ENCODE data around the gene CRYBG1. TPM values are rescaled to one million over a fixed set of nuclear protein-coding genes. Genes with fewer than 3 reads are reported as not detected.
A peak's percentile ranks its signal among the peaks of the same experiment; 100 is the strongest.

The CRYBG1 gene
- polyA plus RNA-seq, 1 donor (not counting 4 experiments of a cell fraction or from before 2014, with no cell fraction given): 54.7 TPM

GRCh38 chr6:106525882-106526275 is 165.4 kb downstream of the CRYBG1 start:
- peaks cover 59% of the 10 kb centered on the region for H3K4me1 ChIP-seq (ENCODE audit: control insufficient read depth, extremely low read depth, insufficient read depth, low read length)

GRCh38 chr6:106527117-106527516 is 166.6 kb downstream of the CRYBG1 start:
- H4K20me1 ChIP-seq (ENCODE audit: control insufficient read depth, extremely low read depth, insufficient read depth, low read length): no peaks in the 10 kb centered on the region
- dilution Hi-C loops (cut with MboI; ENCODE audit: extremely low pct_ligation_motif_present, low sequenced_read_pairs): no loop called here
- H3K9me1 ChIP-seq (ENCODE audit: control insufficient read depth, extremely low read depth, insufficient read depth, low read length): no peaks in the 10 kb centered on the region
- peak overlapping the region; percentile 20 to 74 (median 64) for H3K4me3 ChIP-seq (ENCODE audit: control insufficient read depth in 2 of 3, extremely low read depth in 1 of 3, insufficient read depth in 2 of 3, low read depth in 1 of 3, low read length in 3 of 3)
- H2AFZ ChIP-seq (ENCODE audit: control insufficient read depth, low read length): no peak overlapping the region
- TF ChIP-seq EZH2 (IDR thresholded peaks at IDR 0.05; ENCODE audit: low read length) (no peak), CTCF (optimal IDR thresholded peaks at IDR 0.05 in 1 of 3, IDR thresholded peaks at IDR 0.05 in 1 of 3, conservative IDR thresholded peaks at IDR 0.05 in 1 of 3; ENCODE audit: extremely low read depth in 1 of 3, insufficient read depth in 2 of 3, low read length in 3 of 3) (no peak)
- peaks cover 3 to 14% of the 10 kb centered on the region in 2 experiments for H3K36me3 ChIP-seq (ENCODE audit: control insufficient read depth in 2 of 2, extremely low read depth in 1 of 2, insufficient read depth in 2 of 2, low read length in 2 of 2)
- H3K27ac ChIP-seq (ENCODE audit: control insufficient read depth, insufficient read depth, low read length): peak overlapping the region; percentile 99
- no peak for DNase-seq (ENCODE audit: low read depth, low spot score)
- H3K4me1 ChIP-seq (ENCODE audit: control insufficient read depth, extremely low read depth, insufficient read depth, low read length): peaks cover 57% of the 10 kb centered on the region
- no peak for FAIRE-seq
- no peaks in the 10 kb centered on the region for H3K9me3 ChIP-seq (ENCODE audit: control insufficient read depth, low read depth, low read length)
- peak overlapping the region; percentile 92 for H3K4me2 ChIP-seq (ENCODE audit: control insufficient read depth, extremely low read depth, insufficient read depth, low read depth, low read length)
- no peaks in the 10 kb centered on the region for H3K27me3 ChIP-seq (ENCODE audit: control insufficient read depth, extremely low read depth, insufficient read depth, low read length)
- H3K9ac ChIP-seq (ENCODE audit: control insufficient read depth, extremely low read depth, insufficient read depth, low read length): peak overlapping the region; percentile 75
- peaks cover 50% of the 10 kb centered on the region for H3K79me2 ChIP-seq (ENCODE audit: control insufficient read depth, insufficient read depth, low read length)

More at GRCh38 chr6:106525882-106526275, 165.4 kb downstream of the CRYBG1 start:
- no peak for DNase-seq (ENCODE audit: low read depth, low spot score)
- no peak for TF ChIP-seq EZH2 (IDR thresholded peaks at IDR 0.05; ENCODE audit: low read length)
- no peak for TF ChIP-seq CTCF (optimal IDR thresholded peaks at IDR 0.05 in 1 of 3, IDR thresholded peaks at IDR 0.05 in 1 of 3, conservative IDR thresholded peaks at IDR 0.05 in 1 of 3; ENCODE audit: extremely low read depth in 1 of 3, insufficient read depth in 2 of 3, low read length in 3 of 3)
- H3K9me1 ChIP-seq (ENCODE audit: control insufficient read depth, extremely low read depth, insufficient read depth, low read length): no peaks in the 10 kb centered on the region
- H3K4me3 ChIP-seq (ENCODE audit: control insufficient read depth in 2 of 3, extremely low read depth in 1 of 3, insufficient read depth in 2 of 3, low read depth in 1 of 3, low read length in 3 of 3): no peak overlapping the region
- H3K36me3 ChIP-seq (ENCODE audit: control insufficient read depth in 2 of 2, extremely low read depth in 1 of 2, insufficient read depth in 2 of 2, low read length in 2 of 2): peaks cover 3 to 13% of the 10 kb centered on the region in 2 experiments
- H3K9me3 ChIP-seq (ENCODE audit: control insufficient read depth, low read depth, low read length): no peaks in the 10 kb centered on the region
- dilution Hi-C loops (cut with MboI; ENCODE audit: extremely low pct_ligation_motif_present, low sequenced_read_pairs): no loop called here
- no peaks in the 10 kb centered on the region for H3K27me3 ChIP-seq (ENCODE audit: control insufficient read depth, extremely low read depth, insufficient read depth, low read length)
- H3K79me2 ChIP-seq (ENCODE audit: control insufficient read depth, insufficient read depth, low read length): peaks cover 58% of the 10 kb centered on the region
- H3K4me2 ChIP-seq (ENCODE audit: control insufficient read depth, extremely low read depth, insufficient read depth, low read depth, low read length): peak overlapping the region; percentile 98
- no peaks in the 10 kb centered on the region for H4K20me1 ChIP-seq (ENCODE audit: control insufficient read depth, extremely low read depth, insufficient read depth, low read length)
- H2AFZ ChIP-seq (ENCODE audit: control insufficient read depth, low read length): no peak overlapping the region
- H3K27ac ChIP-seq (ENCODE audit: control insufficient read depth, insufficient read depth, low read length): peak overlapping the region; percentile 99
- peak overlapping the region; percentile 81 for H3K9ac ChIP-seq (ENCODE audit: control insufficient read depth, extremely low read depth, insufficient read depth, low read length)
- FAIRE-seq: no peak
